GM12865 (cell line): ENCODE measurements around the gene SOX6.

Experiments used
- DNase-seq: peaks from one replicate; pipeline ENCODE4 v3.0.0; 2010; ENCODE audit warnings: low read depth
- H3K4me3 ChIP-seq: 2 replicates; pipeline ENCODE4 v1.5.1; 2011; ENCODE audit warnings: mild to moderate bottlenecking, low read depth, low read length, control low read depth
- CTCF ChIP-seq: IDR thresholded peaks from 2 replicates; pipeline ENCODE4 v1.5.1; 2011; ENCODE audit warnings: low read length, control low read depth, low read depth, inconsistent platforms; ENCODE audit not compliant: insufficient read depth; ENCODE audit errors: missing control alignments

The SOX6 gene

DNA sequence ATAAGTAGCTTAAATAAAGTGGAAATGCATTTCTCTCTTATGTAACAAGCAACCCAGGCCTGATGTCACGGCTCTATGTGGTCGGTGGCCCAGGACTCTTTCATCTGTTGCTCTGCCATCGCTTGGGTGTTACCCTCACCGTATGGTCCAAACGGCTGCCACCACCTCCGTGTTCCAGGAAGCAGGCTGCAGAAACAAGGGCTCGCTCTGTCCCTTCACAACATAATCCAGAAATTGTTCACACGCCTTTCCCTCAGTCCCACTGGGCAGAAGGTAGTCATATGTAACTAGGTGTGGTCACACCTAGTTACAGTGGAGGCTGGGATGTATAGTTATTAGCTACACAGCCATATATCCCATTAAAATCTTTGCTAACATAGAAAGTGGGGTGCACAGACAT, 421.0 kb downstream of the SOX6 start:
- TF ChIP-seq CTCF: no peak
- H3K4me3 ChIP-seq: no peak overlapping the region
- DNase-seq: no peak

GRCh38 chr11:15933886-15934625, 422.3 kb downstream of the SOX6 start:
- H3K4me3 ChIP-seq: no peak overlapping the region
- DNase-seq: no peak
- TF ChIP-seq CTCF: no peak

GRCh38 chr11:15932417-15932816, 423.9 kb downstream of the SOX6 start:
- DNase-seq: no peak
- H3K4me3 ChIP-seq: no peak overlapping the region
- TF ChIP-seq CTCF: no peak

DNA sequence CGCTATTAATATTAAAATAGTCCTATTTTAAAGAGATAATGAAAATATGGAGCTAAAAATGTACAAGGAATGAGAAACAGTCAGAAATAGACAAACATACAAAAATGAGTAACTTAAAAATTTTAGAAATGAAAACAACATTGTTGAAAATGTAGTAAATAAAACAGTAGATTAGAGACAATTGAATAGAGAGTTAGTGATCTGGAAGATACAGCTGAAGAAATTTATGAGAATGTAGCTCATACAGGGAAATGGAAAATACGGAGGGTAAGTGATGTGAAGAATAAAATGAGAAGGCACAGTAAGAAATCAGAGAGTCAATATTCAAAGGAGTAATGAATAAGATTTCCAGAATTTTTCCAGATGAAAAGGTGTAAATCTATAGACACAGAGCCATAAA, 424.8 kb downstream of the SOX6 start:
- no peak for TF ChIP-seq CTCF
- no peak overlapping the region for H3K4me3 ChIP-seq
- DNase-seq: no peak

GRCh38 chr11:15930442-15931025, 425.8 kb downstream of the SOX6 start:
- TF ChIP-seq CTCF: no peak
- no peak for DNase-seq
- H3K4me3 ChIP-seq: no peak overlapping the region

- DNase-seq: no peak
- H3K4me3 ChIP-seq: no peak overlapping the region
- TF ChIP-seq CTCF: no peak
Observed at GRCh38 chr11:15929371-15929901, 426.9 kb downstream of the SOX6 start.
